HepG2 (cell line): Measurements from ENCODE around the gene MICOS13. TPM values are rescaled to one million over a fixed set of nuclear protein-coding genes. Genes with fewer than 3 reads are reported as not detected.
A peak's percentile ranks its signal among the peaks of the same experiment; 100 is the strongest.

Experiments used
- ATAC-seq: fragments of 200-7000 bp; cut with Tn5 transposase; 3 replicates; pipeline ENCODE4 v1.9.1; 2020; ENCODE audit warnings: mild to moderate bottlenecking, moderate library complexity
- BruUV-seq: library from RNA; stranded (reverse); fragments of 400-500 nt; replicated peaks from 2 replicates; lab custom pipeline; 2021; lab: Mats Ljungman, UMichigan
- CTCF ChIA-PET: fragments of 300-600 bp; formaldehyde crosslinking; extraction: SDS; loops from one replicate; lab custom pipeline; 2021; ENCODE audit warnings: low total read pairs, inconsistent platforms, low intra/inter-chr PET ratio; lab: Yijun Ruan, JAX
- POLR2A ChIA-PET: fragments of 350-600 bp; sonication (Branson Sonifier 250); formaldehyde crosslinking; loops from one replicate; lab custom pipeline; 2020; ENCODE audit warnings: antibody characterized with exemption, inconsistent platforms; lab: Yijun Ruan, JAX
- DNase-seq: peaks from one replicate; pipeline ENCODE4 v3.0.0-alpha.2; 2015; ENCODE audit warnings: low spot score
- FAIRE-seq: peaks from 3 replicates; lab custom pipeline; 2011; peaks lifted over from hg19 to GRCh38; lab: Jason Lieb, UNC
- H2AFZ ChIP-seq: one replicate; pipeline ENCODE4 v1.6.1; 2011; ENCODE audit warnings: low read length, inconsistent platforms
- H3K27ac ChIP-seq: fragments of 300-600 bp; 3 replicates; pipeline ENCODE4 v1.8.0; 2011; ENCODE audit warnings: mixed run types, mild to moderate bottlenecking, mixed read lengths, low read length, inconsistent platforms; ENCODE audit not compliant: insufficient read depth; ENCODE audit errors: extremely low read length
- H3K27me3 ChIP-seq, 2 experiments: fragments of 200-600 bp in 1 of 2; 2 replicates in 1 of 2; 3 replicates in 1 of 2; pipeline versions ENCODE4 v1.6.0 to v1.8.0; 2011; ENCODE audit warnings: low read length in 2 of 2, mild to moderate bottlenecking in 2 of 2, moderate library complexity in 2 of 2, inconsistent platforms in 1 of 2; ENCODE audit not compliant: insufficient read depth in 2 of 2, control insufficient read depth in 1 of 2
- H3K36me3 ChIP-seq, 2 experiments: fragments of 200-600 bp in 1 of 2; replicated peaks in 1 of 2; 2 replicates in 1 of 2; 3 replicates in 1 of 2; pipeline versions ENCODE4 v1.5.1 to v1.8.0; 2011; ENCODE audit warnings: low read length in 2 of 2, inconsistent platforms in 1 of 2; ENCODE audit not compliant: insufficient read depth in 2 of 2, control insufficient read depth in 1 of 2
- H3K4me1 ChIP-seq: 2 replicates; pipeline ENCODE4 v1.5.1; 2012; ENCODE audit warnings: low read length, inconsistent platforms; ENCODE audit not compliant: insufficient read depth
- H3K4me2 ChIP-seq: 2 replicates; pipeline ENCODE4 v1.6.0; 2011; ENCODE audit warnings: low read depth, low read length, inconsistent platforms
- H3K4me3 ChIP-seq, 3 experiments: fragments of 200-600 bp in 1 of 3; sonication (generic), shearing (Covaris generic) in 1 of 3; replicated peaks in 1 of 3; 2 replicates each; pipeline ENCODE4 v1.5.1; 2011 to 2016; ENCODE audit warnings: low read length in 3 of 3, inconsistent platforms in 2 of 3, low read depth in 2 of 3, mild to moderate bottlenecking in 2 of 3, control low read depth in 1 of 3, mixed read lengths in 1 of 3; ENCODE audit not compliant: insufficient read depth in 1 of 3
- H3K79me2 ChIP-seq: one replicate; pipeline ENCODE4 v1.6.1; 2011; ENCODE audit warnings: low read length, inconsistent platforms; ENCODE audit not compliant: insufficient read depth
- H3K9ac ChIP-seq: 2 replicates; pipeline ENCODE4 v1.6.0; 2011; ENCODE audit warnings: mild to moderate bottlenecking, low read depth, low read length, inconsistent platforms; ENCODE audit not compliant: insufficient read depth
- H3K9me3 ChIP-seq: 2 replicates; pipeline ENCODE4 v1.5.1; 2012; ENCODE audit warnings: mild to moderate bottlenecking, low read length
- H4K20me1 ChIP-seq: 2 replicates; pipeline ENCODE4 v1.6.0; 2011; ENCODE audit warnings: inconsistent platforms, mild to moderate bottlenecking, low read length, moderate library complexity; ENCODE audit not compliant: insufficient read depth
- CREB3 ChIP-seq: sonication (generic); formaldehyde crosslinking; IDR thresholded peaks from 2 replicates; pipeline ENCODE4 v1.5.0; 2020; ENCODE audit warnings: missing genetic modification reagents
- FOXA3 ChIP-seq: IDR thresholded peaks from 2 replicates; pipeline ENCODE4 v1.6.1; 2016; ENCODE audit warnings: missing genetic modification reagents, missing compliant biosample characterization
- SAP130 ChIP-seq: IDR thresholded peaks from 2 replicates; pipeline ENCODE4 v1.6.1; 2016; ENCODE audit warnings: low read depth
- TFE3 ChIP-seq: IDR thresholded peaks from 2 replicates; pipeline ENCODE4 v1.6.1; 2016
- ZNF274 ChIP-seq: sonication (generic); formaldehyde crosslinking; IDR thresholded peaks from 2 replicates; pipeline ENCODE4 v1.5.1; 2020; ENCODE audit warnings: mild to moderate bottlenecking, missing genetic modification reagents
- ZNF652 ChIP-seq: IDR thresholded peaks from 2 replicates; pipeline ENCODE4 v1.6.1; 2016; ENCODE audit warnings: low read depth, borderline replicate concordance
- ZNF775 ChIP-seq: sonication (generic); formaldehyde crosslinking; IDR thresholded peaks from 2 replicates; pipeline ENCODE4 v1.4.0; 2020; ENCODE audit warnings: missing genetic modification reagents, mild to moderate bottlenecking, moderate library complexity, borderline replicate concordance
- WGBS: methylation state at CpG from one replicate; pipeline ENCODE4 v1.1.6; 2017; ENCODE audit warnings: low lambda C conversion rate; 5-methylcytosine and 5-hydroxymethylcytosine counted together
- in situ Hi-C: cut with HindIII; loops from 2 replicates; pipeline ENCODE4 v1.10.0; 2017; ENCODE audit warnings: low pct_unique_long_range_greater_than_20kb; ENCODE audit not compliant: extremely low pct_ligation_motif_present
- intact Hi-C: fragments of 100-400 bp; cut with micrococcal nuclease; formaldehyde crosslinking; loops from one replicate; pipeline ENCODE4 v1.10.0; 2022; ENCODE audit not compliant: unreplicated experiment
- polyA plus RNA-seq, 8 experiments: library from polyadenylated mRNA; depleted of rRNA in 3 of 8; stranded (reverse) in 7 of 8; unstranded in 1 of 8; fragments of >200 nt; fragmentation: Illumina TruSeq in 4 of 8; extraction: Trizol in 4 of 8; gene quantifications; 2 replicates each; pipeline versions ENCODE4 v1.2.1 to v1.2.3, GENCODE V29; 2011 to 2016; ENCODE audit warnings: low read depth in 4 of 8, missing spikeins in 1 of 8, mixed read lengths in 1 of 8; ENCODE audit not compliant: insufficient read depth in 1 of 8
- total RNA-seq, 5 experiments: library from RNA; depleted of rRNA; stranded (reverse); fragments of >200 nt; fragmentation: Illumina TruSeq; extraction: Trizol; gene quantifications; 2 replicates each; pipeline ENCODE4 v1.2.3, GENCODE V29; 2016; ENCODE audit warnings: low read depth in 1 of 5

The MICOS13 gene
- total and polyA plus RNA-seq, 2 of the 13 experiments (the other 11 are each of a cell fraction or from before 2014, with no cell fraction given): 28.8 to 35.4 TPM

DNA sequence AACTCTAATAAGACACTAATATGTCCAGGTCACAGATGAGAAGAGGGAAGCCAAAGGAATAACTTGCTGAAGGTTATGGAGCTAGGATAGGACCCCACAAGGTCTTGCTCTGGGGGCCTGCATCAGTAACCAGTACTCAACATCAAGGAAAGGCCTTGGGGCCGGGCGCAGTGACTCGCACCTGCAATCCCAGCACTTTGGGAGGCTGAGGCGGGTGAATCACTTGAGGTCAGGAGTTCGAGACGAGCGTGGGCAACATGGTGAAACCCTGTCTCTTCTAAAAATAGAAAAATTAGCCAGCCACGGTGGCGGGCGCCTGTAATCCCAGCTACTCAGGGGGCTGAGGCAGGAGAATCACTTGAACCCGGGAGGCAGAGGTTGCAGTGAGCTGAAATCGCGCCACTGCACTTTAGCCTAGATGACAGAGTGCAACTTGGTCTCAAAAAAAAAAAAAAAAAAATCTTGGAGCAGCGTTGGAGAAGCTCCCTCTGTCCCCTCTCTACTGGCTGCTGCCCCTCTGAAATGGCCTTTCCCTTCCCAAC lies 37.8 kb upstream of the MICOS13 start:
- CTCF ChIA-PET: no interaction called here
- FAIRE-seq: no peak
- Histone ChIP-seq H3K4me2 (peak overlapping the region; percentile 92), H4K20me1 (peaks cover 24% of the 10 kb centered on the region), H3K36me3 (peaks cover 11 to 34% of the 10 kb centered on the region in 2 experiments; a peak in 4 of 5 replicates), H3K27me3 (no peaks in the 10 kb centered on the region; a peak in 1 of 5 replicates)
- 57% methylated on average over 14 of the region's 14 CpGs for WGBS
- TF ChIP-seq ZNF274 (no peak), ZNF775 (CRISPR knock-in tag) (no peak), FOXA3 (CRISPR knock-in tag) (no peak), ZNF652 (CRISPR knock-in tag) (no peak), CREB3 (no peak), SAP130 (CRISPR knock-in tag) (0 out of 2 replicates have a peak, but pooled peaks have one; percentile 3), TFE3 (CRISPR knock-in tag) (no peak)
- TF ChIP-seq, all 625 proteins: peak for 1
- in situ Hi-C loops: no loop called here
- POLR2A ChIA-PET: interaction anchor here (0.7 to 4.7 kb wide), 13 partner anchors 9 to 186 kb away, joined by 3 to 95 read pairs (median 5); partner anchors contain the start of genes RPL36, SAFB and SAFB2
- ATAC-seq (no peak), DNase-seq (no peak)
- peaks cover 38% of the 10 kb centered on the region for H3K4me1 ChIP-seq
- no peaks in the 10 kb centered on the region for H3K9me3 ChIP-seq
- peak overlapping the region; percentile 78 to 99 (median 98) for H3K4me3 ChIP-seq
- H3K9ac ChIP-seq: peak overlapping the region; percentile 93
- intact Hi-C loops: loop anchor here (2.0 kb wide), 1 partner anchor 73 kb away; the partner anchor contains the start of gene DUS3L
- H2AFZ ChIP-seq: no peak overlapping the region
- H3K79me2 ChIP-seq: peaks cover 47% of the 10 kb centered on the region
- no TSS peak for BruUV-seq
- peak overlapping the region; percentile 95 for H3K27ac ChIP-seq
